Endothelial cell (in vitro differentiated cells): Measurements from ENCODE around the gene RASL11B. TPM values are rescaled to one million over a fixed set of nuclear protein-coding genes. Genes with fewer than 3 reads are reported as not detected.

Experiments
- DNase-seq: peaks from one replicate; pipeline ENCODE4 v3.0.0; 2021; ENCODE audit warnings: low spot score
- H3K27ac Mint-ChIP-seq: one replicate; pipeline ENCODE4 v1.8.0; 2021; ENCODE audit warnings: mixed read lengths, inconsistent platforms; ENCODE audit not compliant: unreplicated experiment
- H3K27me3 Mint-ChIP-seq: one replicate; pipeline ENCODE4 v1.8.0; 2021; ENCODE audit warnings: mild to moderate bottlenecking, moderate library complexity, mixed read lengths, inconsistent platforms; ENCODE audit not compliant: unreplicated experiment
- H3K36me3 Mint-ChIP-seq: one replicate; pipeline ENCODE4 v1.8.0; 2021; ENCODE audit warnings: mild to moderate bottlenecking, low read depth, mixed read lengths, inconsistent platforms; ENCODE audit not compliant: unreplicated experiment
- H3K4me1 Mint-ChIP-seq: one replicate; pipeline ENCODE4 v1.8.0; 2021; ENCODE audit warnings: mild to moderate bottlenecking, mixed read lengths, inconsistent platforms; ENCODE audit not compliant: unreplicated experiment
- H3K4me3 Mint-ChIP-seq: one replicate; pipeline ENCODE4 v1.8.0; 2021; ENCODE audit warnings: mild to moderate bottlenecking, mixed read lengths, inconsistent platforms; ENCODE audit not compliant: unreplicated experiment
- H3K9me3 Mint-ChIP-seq: one replicate; pipeline ENCODE4 v1.8.0; 2021; ENCODE audit warnings: mixed read lengths, inconsistent platforms; ENCODE audit not compliant: unreplicated experiment
- total RNA-seq: library from RNA; stranded (reverse); fragmentation: NEBNext Ultra II Directional; extraction: Animal tissue kit (Norgen Biotek cat#: 25700); gene quantifications from one replicate; pipeline ENCODE4 v1.2.1, GENCODE V29; 2021; ENCODE audit not compliant: unreplicated experiment
- TF ChIP-seq, protein P1 (sequence below): fragments of 200-600 bp; sonication (generic); IDR thresholded peaks from one replicate; pipeline ENCODE4 v1.5.0; 2021; ENCODE audit warnings: antibody characterized with exemption; ENCODE audit not compliant: unreplicated experiment

The RASL11B gene
- total RNA-seq, 1 donor from 2014 or later, result 0.64 TPM

DNA sequence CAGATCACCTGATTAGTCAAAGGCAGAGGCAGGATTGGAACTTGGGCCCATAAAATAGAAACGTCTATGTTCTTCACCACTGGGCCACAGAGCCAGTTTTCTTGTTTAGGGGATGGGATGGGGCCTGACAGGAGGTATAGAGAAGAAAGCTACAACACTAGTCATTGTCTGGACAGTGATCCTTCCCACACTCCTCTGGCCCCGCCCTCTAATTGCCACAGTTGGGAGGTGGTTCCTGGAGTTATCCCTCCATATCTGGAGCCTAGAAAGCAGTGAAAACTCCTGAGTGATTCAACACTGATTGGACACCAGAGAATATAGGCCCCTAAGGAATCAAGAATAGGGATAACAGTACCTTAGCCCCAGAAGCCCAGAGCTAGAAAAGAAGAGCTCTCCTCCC, 22.9 kb downstream of the RASL11B start:
- TF ChIP-seq, protein P1, sequence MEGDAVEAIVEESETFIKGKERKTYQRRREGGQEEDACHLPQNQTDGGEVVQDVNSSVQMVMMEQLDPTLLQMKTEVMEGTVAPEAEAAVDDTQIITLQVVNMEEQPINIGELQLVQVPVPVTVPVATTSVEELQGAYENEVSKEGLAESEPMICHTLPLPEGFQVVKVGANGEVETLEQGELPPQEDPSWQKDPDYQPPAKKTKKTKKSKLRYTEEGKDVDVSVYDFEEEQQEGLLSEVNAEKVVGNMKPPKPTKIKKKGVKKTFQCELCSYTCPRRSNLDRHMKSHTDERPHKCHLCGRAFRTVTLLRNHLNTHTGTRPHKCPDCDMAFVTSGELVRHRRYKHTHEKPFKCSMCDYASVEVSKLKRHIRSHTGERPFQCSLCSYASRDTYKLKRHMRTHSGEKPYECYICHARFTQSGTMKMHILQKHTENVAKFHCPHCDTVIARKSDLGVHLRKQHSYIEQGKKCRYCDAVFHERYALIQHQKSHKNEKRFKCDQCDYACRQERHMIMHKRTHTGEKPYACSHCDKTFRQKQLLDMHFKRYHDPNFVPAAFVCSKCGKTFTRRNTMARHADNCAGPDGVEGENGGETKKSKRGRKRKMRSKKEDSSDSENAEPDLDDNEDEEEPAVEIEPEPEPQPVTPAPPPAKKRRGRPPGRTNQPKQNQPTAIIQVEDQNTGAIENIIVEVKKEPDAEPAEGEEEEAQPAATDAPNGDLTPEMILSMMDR, result no peak
- H3K36me3 Mint-ChIP-seq, result peaks cover 46% of the 10 kb centered on the region
- DNase-seq, result no peak
- H3K27me3 Mint-ChIP-seq, result peaks cover 2% of the 10 kb centered on the region
- no peak overlapping the region for H3K4me3 Mint-ChIP-seq
- H3K27ac Mint-ChIP-seq, result no peak overlapping the region
- no peaks in the 10 kb centered on the region for H3K4me1 Mint-ChIP-seq
- no peaks in the 10 kb centered on the region for H3K9me3 Mint-ChIP-seq

DNA sequence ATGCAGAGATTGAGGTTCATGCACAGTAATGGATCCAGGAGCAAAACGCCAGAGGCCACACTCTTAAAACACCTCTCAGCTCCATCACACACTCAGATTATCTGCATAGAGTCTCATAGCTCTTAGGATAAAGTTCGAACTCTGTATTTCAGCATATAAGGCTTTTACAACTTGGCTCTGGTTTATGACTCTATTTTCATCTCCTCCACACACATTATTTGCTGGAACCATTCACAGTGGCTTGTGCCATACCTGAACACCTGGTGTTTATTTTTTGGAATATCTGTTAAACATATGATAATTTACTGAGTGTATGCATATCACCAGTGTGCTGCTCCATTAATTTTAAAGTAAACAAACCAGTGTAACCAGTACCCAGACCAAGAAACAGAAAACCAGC, 27.2 kb downstream of the RASL11B start:
- TF ChIP-seq, protein P1, result no peak
- Mint-ChIP-seq H3K9me3 (no peaks in the 10 kb centered on the region), H3K27ac (no peak overlapping the region), H3K27me3 (peaks cover 4% of the 10 kb centered on the region), H3K36me3 (peaks cover 27% of the 10 kb centered on the region), H3K4me1 (peaks cover 3% of the 10 kb centered on the region), H3K4me3 (no peak overlapping the region)
- no peak for DNase-seq

DNA sequence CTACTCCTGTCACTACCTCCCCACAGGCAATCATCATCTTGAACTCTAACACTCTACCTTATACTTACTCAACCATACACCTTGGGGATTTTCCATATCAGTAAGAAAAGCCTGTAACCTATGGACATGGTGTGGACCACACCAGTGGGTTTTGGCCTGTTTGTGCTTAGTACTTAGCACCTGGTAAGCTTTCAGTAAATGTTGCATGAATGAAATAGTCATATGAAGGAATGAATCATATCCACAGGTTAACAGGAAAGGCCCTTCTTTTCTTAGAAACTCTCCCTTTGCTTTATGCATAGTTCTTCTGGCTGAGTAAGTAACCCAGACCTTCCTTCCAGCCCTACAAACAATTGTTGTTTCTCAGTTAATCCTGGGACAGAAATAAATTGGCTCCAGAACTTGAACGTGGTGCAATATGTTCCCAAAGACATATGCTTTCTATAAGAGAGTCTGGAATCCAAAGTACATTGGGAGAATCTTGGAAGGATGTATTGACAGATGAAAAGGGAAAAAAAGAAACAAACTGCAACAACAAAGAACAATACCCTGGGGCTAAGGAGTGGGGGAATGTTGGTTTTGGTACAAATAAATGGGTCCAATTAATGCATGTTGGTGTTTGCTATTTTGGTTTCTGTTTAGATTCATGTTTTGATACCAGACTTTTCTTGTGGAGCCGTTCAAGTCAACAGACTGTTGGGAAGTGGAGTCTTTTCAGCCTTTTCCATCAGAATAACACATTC, 27.8 kb downstream of the RASL11B start:
- Mint-ChIP-seq H3K36me3 (peaks cover 25% of the 10 kb centered on the region), H3K27ac (no peak overlapping the region), H3K4me1 (peaks cover 3% of the 10 kb centered on the region), H3K9me3 (no peaks in the 10 kb centered on the region), H3K4me3 (no peak overlapping the region), H3K27me3 (peaks cover 4% of the 10 kb centered on the region)
- no peak for DNase-seq
- TF ChIP-seq, protein P1, result no peak

DNA sequence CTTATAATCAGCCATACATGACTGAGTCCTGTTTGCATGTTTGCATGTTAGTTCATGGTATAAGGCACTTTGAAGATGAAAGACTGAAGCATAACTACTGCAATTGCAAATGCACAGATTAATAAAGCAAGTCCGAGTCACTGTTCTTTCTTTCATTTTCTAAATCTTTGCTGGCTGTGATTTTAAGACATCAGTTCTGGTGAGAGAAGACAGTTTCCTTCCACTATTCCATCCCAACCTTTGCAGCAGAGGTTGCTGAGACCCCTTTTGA, 28.3 kb downstream of the RASL11B start:
- Mint-ChIP-seq H3K27ac (no peak overlapping the region), H3K4me1 (peaks cover 3% of the 10 kb centered on the region), H3K36me3 (peaks cover 20% of the 10 kb centered on the region), H3K27me3 (peaks cover 4% of the 10 kb centered on the region), H3K9me3 (no peaks in the 10 kb centered on the region), H3K4me3 (no peak overlapping the region)
- TF ChIP-seq, protein P1, result no peak
- no peak for DNase-seq

DNA sequence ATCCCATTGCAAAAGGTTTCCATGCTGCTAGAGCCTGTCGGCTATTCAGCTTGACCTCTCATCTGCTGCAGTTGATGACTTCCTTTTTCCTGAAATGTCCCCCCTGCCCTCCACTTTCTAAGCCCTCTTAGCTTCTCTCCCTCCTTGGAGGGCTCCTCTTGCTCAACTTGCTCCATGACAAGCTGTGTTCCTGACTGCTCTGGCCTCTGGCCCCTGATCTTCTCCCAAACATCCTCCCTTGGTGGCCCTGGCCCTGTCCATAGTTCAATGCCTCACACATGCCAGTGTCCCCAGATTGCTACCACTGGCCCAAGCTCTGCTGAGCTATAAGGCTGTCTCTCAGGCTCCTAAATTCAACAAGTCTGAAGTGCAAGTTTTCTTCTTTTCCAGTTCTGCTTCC, 29.6 kb downstream of the RASL11B start:
- H3K9me3 Mint-ChIP-seq, result no peaks in the 10 kb centered on the region
- TF ChIP-seq, protein P1, result no peak

More for the DNA sequence above, 29.6 kb downstream of the RASL11B start:
- Mint-ChIP-seq H3K36me3 (peaks cover 12% of the 10 kb centered on the region), H3K27me3 (peaks cover 4% of the 10 kb centered on the region), H3K27ac (no peak overlapping the region), H3K4me1 (peaks cover 3% of the 10 kb centered on the region), H3K4me3 (no peak overlapping the region)
- no peak for DNase-seq
